CD4-positive, alpha-beta T cell treated with Interleukin-17A for 4 hours (primary cell): Measurements from ENCODE around the gene PBRM1.

ENCODE experiments used
- DNase-seq: peaks from one replicate; pipeline ENCODE4 v3.0.0-alpha.2; 2020; ENCODE audit warnings: mixed read lengths

Gene PBRM1

GRCh38 chr3:52568069-52568468 is 117.6 kb downstream of the PBRM1 start:
- no peak for DNase-seq

GRCh38 chr3:52563984-52564383 is 121.7 kb downstream of the PBRM1 start:
- no peak for DNase-seq

- no peak for DNase-seq
These were observed 124.5 kb downstream of the PBRM1 start for GRCh38 chr3:52561028-52561747.

DNA sequence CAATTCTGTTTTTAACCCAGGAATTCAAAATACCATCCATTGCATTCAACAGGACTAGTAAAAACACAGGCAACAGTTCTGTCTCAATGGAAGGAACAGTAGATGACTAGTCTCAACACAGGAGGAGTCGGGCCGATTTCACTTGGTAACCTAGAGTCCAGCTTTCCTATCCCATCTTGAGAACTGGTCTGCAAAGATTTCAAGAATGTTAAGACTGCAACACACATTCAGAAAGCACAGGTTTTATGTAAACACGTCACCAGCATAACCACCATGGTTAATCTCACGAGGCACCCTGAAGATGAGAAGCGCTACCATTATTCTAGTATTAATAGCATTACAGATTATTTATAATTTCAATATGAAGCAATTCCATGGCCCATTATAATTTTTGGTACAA is 127.3 kb downstream of the PBRM1 start:
- no peak for DNase-seq

DNA sequence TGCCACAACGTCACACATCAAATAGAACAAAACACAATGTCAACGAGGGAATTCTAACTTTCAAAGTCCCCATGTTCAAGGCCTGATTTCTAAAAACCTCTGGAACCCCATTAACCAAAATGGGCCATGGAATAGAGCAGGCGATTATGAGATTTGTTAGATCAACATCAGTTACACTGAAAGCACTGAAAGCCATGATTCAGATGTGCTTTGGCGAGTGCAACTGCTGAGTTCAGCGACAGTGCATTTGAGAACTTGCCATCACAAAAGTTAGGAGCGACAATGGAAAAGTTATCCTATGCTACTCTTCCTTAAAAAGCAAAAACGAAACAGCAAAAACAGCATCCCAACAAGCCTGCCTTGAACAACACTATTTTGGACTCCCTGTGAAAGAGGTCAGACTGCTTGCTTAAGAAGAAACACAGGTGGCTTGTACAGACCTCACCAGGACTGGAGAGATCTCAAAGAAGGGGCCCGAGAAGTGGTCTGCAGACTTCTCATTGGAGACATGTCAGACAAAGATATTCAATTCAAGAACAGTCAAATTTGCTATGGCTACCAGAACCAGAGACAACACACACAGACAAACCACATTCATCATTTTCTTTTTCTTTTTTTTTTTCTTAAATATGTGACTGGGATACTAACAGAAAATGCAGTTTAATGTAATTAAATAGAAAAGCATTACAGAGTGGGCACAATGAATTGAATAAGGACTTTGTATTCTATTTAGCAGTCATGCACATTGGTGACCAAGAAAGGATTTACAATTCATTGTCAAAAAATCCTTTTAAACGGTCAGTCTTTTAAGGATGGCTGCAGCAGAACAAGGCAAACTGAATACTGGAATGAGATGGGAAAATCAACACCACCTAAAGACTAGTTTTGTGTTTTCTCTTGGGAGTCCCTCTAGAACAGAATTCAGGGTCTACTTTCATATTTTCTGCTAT is 128.4 kb downstream of the PBRM1 start:
- DNase-seq = no peak

DNA sequence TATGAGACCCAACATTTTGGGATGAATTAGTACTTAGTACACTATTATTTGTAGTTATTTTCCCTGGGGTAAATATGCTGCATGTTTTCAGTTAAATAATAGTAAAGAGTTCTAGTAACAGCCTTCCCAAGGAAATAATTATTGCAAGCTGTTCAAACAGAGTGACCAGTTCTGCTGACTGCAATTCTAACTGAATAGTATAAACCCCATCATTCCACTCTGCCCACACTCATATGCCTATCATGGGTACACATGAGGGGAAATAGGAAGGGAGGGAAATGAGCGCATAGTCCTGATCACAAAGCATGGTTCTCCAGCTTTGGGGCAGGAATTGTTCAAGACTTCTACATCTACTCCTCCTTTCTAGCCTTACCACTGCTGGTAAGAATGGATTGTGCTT is 130.7 kb downstream of the PBRM1 start:
- DNase-seq = no peak

- no peak for DNase-seq
These were observed 131.5 kb downstream of the PBRM1 start for GRCh38 chr3:52554026-52554755.

DNA sequence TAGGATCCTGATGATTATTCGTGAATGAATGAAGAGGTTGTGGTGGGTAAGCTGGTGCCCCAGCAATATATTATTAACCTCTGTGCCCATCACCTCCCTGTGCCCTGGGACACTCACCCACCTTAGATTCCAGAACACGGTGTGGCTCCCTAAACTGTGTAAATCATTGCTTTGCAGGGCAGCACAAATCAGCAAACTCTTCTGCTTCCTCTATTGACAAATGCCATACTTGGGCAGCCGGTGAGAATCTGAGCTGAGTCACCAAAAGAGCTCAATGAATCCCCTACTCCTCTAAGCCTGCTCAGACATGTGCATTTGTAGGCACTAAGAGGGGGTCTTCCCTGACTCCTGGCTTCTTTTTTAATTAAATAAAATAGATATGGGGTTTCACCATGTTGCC is 133.6 kb downstream of the PBRM1 start:
- no peak for DNase-seq

DNA sequence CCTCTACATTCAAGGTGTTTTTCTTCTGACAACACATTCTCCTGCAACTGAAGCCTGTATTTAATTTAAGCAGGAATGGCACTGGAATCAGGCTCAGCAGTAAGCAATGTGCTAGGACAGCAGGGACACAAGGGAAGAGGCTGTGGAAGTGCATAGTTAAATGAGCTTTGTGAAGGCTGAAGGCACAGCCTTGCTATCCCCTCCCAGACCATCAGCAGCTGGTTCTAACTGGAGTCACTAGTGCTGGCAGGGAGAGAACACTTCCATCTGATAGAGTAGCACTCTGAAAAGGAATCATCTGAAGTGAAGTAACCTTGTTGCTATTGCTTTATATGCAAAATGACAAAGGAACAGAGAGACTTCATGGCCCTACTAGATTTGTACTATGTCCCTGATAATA is 134.6 kb downstream of the PBRM1 start:
- no peak for DNase-seq

DNA sequence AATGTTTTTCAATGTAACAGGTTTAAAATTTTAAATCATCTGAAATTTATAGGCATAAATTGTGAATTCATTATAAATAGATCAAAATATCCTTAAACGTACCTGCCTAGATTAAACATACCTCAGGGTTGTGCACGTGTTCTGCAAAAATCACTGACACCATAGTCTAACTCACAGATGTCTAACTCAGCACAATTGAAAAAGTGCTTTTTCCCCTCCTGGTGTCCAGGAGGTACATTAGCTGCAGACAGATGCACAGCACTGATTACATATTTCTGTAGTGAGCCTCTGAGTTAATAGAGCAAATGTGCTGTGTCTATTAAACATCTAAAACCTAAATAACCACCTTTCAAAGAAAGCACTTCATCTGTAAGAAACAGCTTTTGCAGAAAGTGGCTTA is 138.6 kb downstream of the PBRM1 start:
- DNase-seq = no peak

GRCh38 chr3:52546111-52546901 is 139.4 kb downstream of the PBRM1 start:
- no peak for DNase-seq

DNA sequence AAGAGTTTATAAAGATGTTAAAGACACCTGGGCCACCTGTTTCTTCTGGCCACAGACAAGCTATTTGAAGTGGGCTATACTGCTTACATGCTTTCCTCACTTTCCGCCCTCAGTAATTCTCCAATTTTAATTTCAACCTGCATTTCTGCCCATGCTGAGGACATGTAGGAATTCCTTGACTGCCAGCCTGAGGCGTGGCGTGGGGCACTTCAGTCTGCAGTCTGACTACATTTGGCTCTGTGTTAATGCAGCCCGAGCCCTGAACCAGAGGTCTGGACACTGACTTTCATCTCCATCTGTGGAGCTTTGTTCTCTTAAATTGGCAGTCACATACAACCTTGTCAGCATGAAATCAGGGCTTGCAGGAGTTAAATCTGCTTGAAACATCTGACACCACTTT is 140.8 kb downstream of the PBRM1 start:
- DNase-seq = no peak

GRCh38 chr3:52541050-52541449 is 144.7 kb downstream of the PBRM1 start:
- DNase-seq = no peak

- no peak for DNase-seq
These were observed 146.6 kb downstream of the PBRM1 start for GRCh38 chr3:52539010-52539653.

GRCh38 chr3:52537726-52538421 is 147.8 kb downstream of the PBRM1 start:
- no peak for DNase-seq

DNA sequence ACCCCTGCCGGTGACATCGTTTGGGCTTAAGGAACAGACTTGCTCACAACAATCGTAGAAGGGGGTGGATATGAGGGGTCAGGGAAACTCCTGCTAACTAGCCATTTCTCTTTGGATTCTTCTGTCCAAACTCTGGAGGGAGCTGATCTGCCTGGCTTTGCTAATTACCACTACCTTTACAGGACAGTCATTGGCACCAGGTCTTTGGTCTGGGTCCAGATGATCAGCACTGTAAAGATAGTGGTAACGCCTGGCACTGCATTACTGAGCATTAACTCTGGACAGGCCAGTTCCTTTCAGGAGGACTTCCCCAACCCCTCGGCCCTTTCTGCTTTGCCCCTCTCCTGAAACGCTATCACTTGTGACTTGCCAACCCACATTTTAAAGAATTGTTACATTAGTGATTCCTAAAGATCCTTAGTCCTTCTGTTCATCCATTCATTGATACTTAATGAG is 148.5 kb downstream of the PBRM1 start:
- DNase-seq = no peak

DNA sequence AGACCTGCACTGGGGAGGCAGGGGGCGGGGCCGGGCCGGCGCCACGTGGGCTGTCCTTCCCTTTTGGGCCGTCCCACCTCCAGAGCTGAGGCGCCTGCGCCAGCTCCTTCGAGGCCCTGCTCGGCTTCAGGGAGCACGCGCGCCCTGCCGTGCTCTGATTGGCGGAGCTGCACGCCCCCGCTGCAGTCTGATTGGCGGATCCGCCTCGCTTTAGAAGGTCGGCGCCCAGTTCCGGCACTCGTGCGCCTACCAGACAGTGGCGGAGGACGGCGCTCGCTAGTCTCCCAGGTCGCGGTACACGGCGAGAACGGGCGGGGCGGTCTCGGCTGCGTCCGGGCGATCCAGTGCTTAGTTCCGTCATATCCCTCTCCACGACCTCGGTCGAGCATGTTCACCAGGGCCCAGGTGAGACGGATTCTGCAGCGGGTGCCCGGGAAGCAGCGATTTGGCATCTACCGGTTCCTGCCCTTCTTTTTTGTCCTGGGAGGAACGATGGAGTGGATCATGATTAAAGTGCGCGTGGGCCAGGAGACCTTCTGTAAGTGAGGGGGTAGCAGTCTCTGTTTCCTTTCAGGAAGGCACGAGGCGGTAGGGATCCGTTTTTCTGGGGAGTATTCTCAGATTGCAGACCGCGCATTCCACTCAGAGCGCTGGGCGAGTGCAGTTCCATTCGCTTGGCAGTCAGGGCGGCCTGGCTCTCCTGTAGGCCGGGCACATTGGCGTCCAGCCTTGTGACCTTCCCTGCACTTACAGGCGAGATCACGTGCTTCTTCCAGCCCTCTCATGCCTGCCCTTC is 149.1 kb downstream of the PBRM1 start, which contains the start of gene UQCC5:
Gene UQCC5, plus strand, starts transcription at position 237 of the 796 bp plus-strand sequence. Its CDS starts 151 bp downstream, at position 388.
- peak; percentile 97 for DNase-seq

DNA sequence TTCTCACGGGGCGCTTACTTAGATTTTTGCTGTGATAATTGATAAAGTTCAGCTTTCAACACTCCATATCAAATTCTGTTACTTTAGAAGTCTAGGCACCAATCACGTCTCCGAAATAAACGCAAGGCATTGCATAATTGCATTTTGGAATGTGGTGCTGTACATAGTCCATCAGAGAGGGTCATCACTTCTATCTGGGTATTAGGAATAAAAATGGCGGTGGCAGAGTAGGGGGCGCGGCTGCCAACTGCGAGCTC is 149.7 kb downstream of the PBRM1 start:
- no peak for DNase-seq

DNA sequence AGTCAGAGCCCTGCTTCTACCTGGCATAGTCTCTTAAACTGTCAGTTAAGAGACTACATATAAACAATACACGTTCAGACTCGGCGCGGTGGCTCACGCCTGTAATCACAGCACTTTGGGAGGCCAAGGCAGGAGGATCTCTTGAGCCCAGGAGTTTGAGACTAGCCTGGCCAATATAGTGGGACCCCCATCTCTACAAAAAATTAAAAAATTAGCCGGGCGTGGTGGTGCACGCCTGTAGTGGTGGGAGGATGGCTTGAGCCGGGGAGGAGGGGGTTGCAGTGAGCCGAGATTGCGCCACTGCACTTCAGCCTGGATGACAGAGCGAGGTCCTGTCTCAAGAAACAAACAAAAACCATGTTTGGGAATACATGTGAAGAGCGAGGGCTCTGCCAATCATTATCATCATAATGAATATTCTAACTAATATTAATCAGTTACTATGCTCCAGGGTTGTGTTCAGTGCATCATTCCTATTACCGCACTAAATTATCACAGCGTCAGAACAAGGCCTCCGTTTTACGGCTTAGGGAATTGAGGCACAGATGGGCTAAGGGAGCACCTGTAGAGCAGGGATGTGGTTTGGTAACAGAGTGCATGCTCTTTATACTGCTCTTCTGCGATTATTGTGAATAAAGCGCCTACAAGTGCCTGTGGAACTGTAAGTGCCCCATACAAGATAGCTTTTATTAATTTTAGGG is 150.2 kb downstream of the PBRM1 start:
- no peak for DNase-seq
